D721Med (cell line): Measurements from ENCODE around the gene NGF.

Experiments
- DNase-seq: peaks from one replicate; pipeline ENCODE4 v3.0.0; 2011; ENCODE audit warnings: low spot score; ENCODE audit not compliant: insufficient read length
- FAIRE-seq: peaks from 2 replicates; lab custom pipeline; 2011; peaks lifted over from hg19 to GRCh38; lab: Jason Lieb, UNC
- CTCF ChIP-seq: IDR thresholded peaks from 2 replicates; pipeline ENCODE4 v1.5.1; 2012; ENCODE audit warnings: mild to moderate bottlenecking, control low read depth; ENCODE audit not compliant: insufficient read depth; ENCODE audit errors: missing control alignments

NGF gene

GRCh38 chr1:115336741-115337140 lies 1.3 kb downstream of the NGF start:
- FAIRE-seq (no peak), DNase-seq (no peak)
- no peak for TF ChIP-seq CTCF

GRCh38 chr1:115332813-115333608 lies 5.0 kb downstream of the NGF start:
- no peak for TF ChIP-seq CTCF
- FAIRE-seq (no peak), DNase-seq (no peak)

- FAIRE-seq (no peak), DNase-seq (no peak)
- TF ChIP-seq CTCF = no peak
Observed at GRCh38 chr1:115331558-115332331, 6.3 kb downstream of the NGF start.

- FAIRE-seq (no peak), DNase-seq (no peak)
- TF ChIP-seq CTCF = no peak
Observed at GRCh38 chr1:115330480-115331013, 7.5 kb downstream of the NGF start.

- no peak for TF ChIP-seq CTCF
- DNase-seq (no peak), FAIRE-seq (no peak)
Observed at GRCh38 chr1:115329965-115330364, 8.1 kb downstream of the NGF start.

- no peak for TF ChIP-seq CTCF
- no peak for DNase-seq
- FAIRE-seq = no peak
Observed at GRCh38 chr1:115327270-115327669, 10.8 kb downstream of the NGF start.
